ENCODE results near the gene MYH11.
A peak's percentile ranks its signal among the peaks of the same experiment; 100 is the strongest.

MYH11 gene

DNA sequence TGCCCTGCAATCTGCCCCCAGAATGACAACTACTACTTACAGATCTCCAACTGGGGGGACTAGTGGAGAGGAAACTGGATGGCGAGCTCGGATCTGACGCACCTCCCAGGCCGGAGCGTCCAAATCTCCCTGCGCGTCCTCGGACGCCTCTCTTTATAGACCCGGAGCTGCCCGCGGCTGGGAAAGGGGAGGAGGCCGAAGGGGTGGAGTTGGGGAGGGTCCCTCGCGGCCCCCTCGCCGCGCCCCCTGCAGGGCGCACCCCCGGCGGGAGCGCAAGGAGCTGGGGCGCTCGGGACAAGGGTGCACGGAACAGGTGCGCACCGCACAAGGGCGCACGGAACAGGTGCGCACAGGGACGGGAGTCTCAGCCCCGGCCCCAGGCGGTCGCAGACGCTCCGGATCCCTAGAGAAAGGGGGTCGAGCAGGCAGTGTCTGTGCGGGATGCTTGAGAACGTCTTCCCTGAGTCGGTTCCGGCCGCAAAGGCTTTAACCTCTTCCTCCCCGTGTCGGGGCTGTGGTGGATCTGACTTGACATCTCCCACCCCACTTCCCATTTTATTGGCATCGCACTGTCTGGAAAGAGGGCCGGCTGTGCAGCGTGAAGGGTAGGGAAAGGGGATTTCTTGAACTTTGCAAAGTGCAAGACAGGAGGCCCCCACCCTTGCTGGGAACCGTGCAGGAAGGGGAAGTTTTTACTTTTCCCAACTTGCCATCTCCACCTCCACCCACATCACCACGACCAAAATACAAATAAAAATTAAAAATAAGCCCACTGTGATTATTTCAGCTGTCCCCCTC lies at the start of gene MYH11:
Gene MYH11, minus strand, starts transcription at position 128 of the 798 bp plus-strand sequence. CDS start 18,776 bp downstream, outside the sequence.
- DNase-seq: no peak

DNA sequence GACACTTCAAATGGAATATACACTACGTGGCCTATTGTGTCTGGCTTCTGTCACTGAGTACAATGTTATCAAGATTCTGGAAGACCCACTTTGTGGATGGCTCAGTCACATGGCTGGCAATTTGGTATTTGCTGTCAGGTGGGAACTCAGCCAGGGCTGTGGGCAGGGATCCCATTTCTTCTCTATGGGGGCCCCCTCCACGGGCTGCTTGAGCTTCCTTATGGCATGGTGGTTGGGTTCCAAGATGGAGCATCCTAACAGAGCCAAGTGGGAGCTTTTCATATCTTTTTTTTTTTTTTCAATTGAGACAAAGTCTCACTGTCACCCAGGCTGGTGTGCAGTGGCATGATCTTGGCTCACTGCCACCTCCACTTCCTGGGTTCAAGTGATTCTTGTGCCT lies 49.6 kb upstream of the MYH11 start:
- DNase-seq: no peak

DNA sequence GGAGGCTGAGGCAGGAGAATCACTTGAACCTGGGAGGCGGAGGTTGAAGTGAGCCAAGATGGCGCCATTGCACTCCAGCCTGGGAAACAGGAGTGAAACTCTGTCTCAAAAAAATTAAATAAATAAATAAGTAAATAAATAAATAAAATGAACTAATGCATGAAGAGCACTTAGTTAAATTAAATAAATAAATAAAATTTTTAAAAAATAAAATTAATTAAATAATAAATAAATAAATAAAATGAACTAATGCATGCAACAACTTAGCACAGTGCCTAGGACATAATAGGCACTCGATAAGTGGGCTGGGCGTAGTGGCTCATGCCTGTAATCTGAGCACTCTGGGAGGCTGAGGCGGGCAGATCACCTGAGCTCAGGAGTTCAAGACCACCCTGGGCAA lies 47.1 kb upstream of the MYH11 start:
- no peak for DNase-seq

DNA sequence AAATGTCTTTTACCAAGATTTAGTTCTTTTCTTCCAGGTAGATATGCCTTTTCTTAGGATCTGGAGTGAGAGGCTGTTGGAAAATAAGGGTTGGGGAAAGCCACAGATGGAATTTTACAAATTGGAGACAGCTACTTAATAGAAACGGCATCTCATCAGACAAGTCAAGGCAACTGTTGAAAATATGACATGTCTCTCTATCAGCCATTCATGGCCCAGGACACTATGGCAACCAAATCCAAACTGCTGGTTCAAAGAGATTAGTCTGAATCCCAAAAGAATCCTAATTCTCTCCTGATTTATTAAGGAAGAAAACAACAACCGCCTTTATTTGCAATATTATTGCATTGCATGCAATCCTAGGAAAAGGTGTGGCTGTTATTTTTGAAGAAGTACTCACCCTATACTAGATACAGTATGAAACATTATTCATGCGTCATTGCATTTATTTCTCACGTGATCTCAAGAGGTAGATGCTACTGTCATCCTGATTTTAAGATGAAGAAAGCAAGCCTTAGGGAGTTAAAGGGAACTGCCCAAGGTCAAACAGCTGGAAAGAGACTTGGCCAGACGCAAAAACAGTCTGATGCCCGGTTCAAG lies 44.2 kb upstream of the MYH11 start:
- DNase-seq: no peak

- no peak for DNase-seq
These were observed 43.5 kb upstream of the MYH11 start for GRCh38 chr16:15900357-15900756.

- DNase-seq: no peak
These were observed 42.8 kb upstream of the MYH11 start for GRCh38 chr16:15899538-15900100.

DNA sequence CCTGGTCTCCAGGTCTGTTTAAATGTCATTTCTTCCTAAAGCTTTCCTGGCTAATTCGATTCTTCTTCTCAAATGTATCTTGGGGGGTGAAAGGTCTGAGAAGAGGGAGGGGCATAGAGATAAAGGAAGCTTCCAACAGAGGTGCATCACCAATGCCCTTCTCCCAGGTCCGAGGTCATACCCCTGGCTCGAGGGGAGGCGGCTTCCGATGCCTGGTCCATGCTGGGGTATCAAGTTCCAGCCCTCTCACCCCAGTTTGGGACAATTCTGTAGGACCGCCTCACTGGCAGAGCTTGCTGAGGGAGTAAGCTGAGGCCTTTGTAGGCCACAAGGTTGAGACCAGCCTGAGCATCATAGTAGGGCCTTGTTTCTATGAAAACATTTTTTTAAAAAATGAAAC lies 41.8 kb upstream of the MYH11 start:
- no peak for DNase-seq

- DNase-seq: no peak
These were observed 41.0 kb upstream of the MYH11 start for GRCh38 chr16:15897834-15898254.

DNA sequence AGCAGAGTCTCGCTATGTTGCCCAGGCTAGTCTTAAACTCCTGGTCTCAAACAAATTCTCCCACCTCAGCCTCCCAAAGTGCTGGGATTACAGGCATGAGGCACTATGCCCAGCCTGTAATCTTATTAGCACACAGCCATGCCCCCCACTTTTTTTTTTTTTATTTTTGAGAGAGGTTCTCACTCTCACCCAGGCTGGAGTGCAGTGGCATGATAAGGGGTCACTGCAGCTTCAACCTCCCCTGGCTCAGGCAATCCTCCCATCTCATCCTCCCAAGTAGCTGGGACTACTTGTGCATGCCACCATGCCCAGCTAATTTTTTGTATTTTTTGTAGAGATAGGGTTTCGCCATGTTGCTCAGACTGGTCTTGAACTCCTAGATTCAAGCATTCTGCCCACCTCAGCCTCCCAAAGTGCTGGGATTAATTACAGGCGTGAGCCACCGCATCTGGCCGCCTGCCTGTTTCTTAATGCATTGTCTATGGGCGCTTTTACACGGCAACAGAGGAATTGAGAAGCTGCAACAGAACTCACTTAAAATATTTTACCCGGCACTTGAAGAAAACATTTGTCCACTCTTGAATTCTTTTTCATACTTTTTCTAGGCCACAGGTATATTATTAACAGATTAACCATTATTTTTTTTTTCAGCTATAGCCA lies 40.4 kb upstream of the MYH11 start:
- DNase-seq: no peak

GRCh38 chr16:15894571-15895374 lies 37.9 kb upstream of the MYH11 start:
- no peak for DNase-seq

DNA sequence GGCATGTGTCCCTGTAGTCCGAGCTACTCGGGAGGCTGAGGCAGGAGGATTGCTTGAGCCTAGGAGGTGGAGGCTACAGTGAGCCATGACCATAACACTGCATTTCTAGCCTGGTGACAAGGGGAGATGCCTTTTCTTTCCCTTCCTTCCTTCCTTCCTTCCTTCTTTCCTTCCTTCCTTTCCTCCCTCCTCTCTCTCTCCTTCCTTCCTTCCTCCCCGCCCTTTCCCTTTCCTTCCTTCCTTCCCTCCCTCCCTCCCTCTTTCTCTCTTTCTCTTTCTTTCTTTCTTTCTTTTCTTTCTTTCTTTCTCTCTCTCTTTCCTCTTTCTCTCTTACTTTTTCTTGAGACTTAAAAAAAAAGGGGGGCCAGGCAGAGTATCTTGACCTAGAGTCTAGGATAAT lies 34.7 kb upstream of the MYH11 start:
- DNase-seq: no peak

GRCh38 chr16:15888072-15888976 lies 31.5 kb upstream of the MYH11 start, which contains the start of gene CEP20:
TSS of gene CEP20 (minus strand) at chr16:15888603. CDS start at chr16:15888585, 18 bp downstream.
- peak; percentile 100 for DNase-seq

DNA sequence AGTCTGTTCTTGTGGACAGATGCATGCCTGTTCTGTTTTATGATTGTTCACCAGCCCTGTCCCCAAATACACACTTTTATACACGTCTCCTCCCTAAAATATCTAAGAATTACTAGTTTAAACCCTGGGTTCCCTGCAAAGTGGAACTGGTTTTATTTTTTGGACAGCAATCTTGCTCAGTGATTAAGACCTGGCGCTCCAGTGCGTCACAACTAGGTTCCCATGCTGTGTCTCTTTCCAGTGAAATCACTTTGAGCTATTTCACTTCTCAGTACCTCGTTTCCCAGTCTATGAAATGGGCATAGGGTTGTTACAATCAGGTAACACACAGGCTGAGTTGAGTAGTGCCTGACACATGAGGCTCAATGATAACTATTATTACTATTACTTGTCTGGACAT lies 30.5 kb upstream of the MYH11 start:
- no peak for DNase-seq

DNA sequence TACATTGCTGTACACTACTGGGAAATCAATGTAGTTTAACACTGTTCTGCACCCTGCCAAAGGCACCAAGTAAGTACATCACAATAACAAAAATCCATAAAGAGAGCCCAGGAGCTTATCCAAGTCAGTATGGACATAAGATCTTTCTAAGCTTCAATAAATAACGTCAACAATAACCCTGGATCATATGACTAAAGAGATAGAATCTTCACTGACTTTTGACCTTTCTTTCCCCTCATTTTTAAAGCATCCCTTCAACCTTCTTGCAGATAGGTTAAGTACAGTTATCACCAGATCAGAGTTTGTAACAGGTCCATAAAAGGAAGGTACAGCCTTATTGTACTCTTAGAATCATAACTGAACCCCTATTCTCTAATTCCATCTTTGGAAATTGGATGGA lies 29.2 kb upstream of the MYH11 start:
- no peak for DNase-seq

GRCh38 chr16:15885560-15886001 lies 28.8 kb upstream of the MYH11 start:
- no peak for DNase-seq

DNA sequence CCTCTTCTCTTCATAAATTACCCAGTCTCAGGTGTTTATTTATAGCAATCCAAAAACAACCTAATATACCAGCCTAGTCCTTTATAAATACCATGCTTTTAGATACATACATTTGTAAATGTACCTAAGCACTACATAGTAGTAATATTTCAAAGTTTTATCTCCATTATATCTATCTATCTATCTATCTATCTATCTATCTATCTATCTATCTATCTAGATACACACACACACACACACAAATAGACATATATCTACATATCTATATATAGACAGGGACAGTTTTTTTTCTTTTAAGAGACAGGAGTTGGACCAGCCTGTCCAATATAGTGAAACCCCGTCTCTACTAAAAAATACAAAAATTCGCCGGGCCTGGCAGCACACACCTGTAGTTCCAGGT lies 25.7 kb upstream of the MYH11 start:
- no peak for DNase-seq

- no peak for DNase-seq
These were observed 25.1 kb upstream of the MYH11 start for GRCh38 chr16:15881794-15882379.

GRCh38 chr16:15880434-15881308 lies 23.8 kb upstream of the MYH11 start:
- no peak for DNase-seq

DNA sequence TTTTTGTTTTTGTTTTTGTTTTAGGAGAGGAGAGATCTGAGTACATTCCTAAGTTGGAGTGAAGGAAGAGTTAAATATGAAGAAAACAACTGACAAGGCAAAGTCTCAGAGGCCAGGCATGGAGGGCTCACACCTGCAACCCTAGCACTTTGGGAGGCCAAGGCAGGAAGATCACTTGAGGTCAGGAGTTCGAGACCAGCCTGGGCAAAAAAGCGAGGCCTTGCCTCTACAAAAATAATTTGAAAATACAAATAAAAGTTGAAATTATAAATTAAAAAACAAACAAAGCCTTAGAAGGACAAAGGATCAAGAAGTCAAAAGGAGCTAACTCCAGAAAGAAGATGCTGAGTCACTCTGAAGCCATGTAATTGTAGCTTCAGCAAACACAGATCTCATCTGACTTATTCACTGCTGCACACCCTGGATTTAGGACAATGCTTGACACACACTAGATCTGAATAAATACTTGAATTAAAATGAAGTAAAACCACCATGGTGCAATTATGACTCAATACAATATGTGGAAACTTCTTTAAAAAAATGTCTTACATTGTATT lies 22.5 kb upstream of the MYH11 start:
- no peak for DNase-seq

- no peak for DNase-seq
These were observed 19.7 kb upstream of the MYH11 start for GRCh38 chr16:15876503-15876902.
